K562 (cell line): ENCODE measurements around the gene DUSP28. TPM values are rescaled to one million over a fixed set of nuclear protein-coding genes. Genes with fewer than 3 reads are reported as not detected.

Source experiments
- DPF2 ChIP-seq: fragments of 450-650 bp; IDR thresholded peaks from 2 replicates; pipeline ENCODE4 v1.6.1; 2016
- HES1 ChIP-seq: fragments of 450-650 bp; IDR thresholded peaks from 2 replicates; pipeline ENCODE4 v1.6.1; 2016; ENCODE audit warnings: low read depth, mild to moderate bottlenecking, moderate library complexity
- POLR2AphosphoS2 ChIP-seq: IDR thresholded peaks from 2 replicates; pipeline ENCODE4 v1.6.1; 2012; ENCODE audit warnings: low read length, improper control_type of control experiment
- RCOR1 ChIP-seq, 2 experiments: IDR thresholded peaks; 2 replicates each; pipeline ENCODE4 v1.6.1; 2012; ENCODE audit warnings: low read depth in 2 of 2, low read length in 2 of 2, borderline replicate concordance in 1 of 2, improper control_type of control experiment in 1 of 2
- SAFB2 ChIP-seq: fragments of 200-400 bp; formaldehyde crosslinking; IDR thresholded peaks from 2 replicates; pipeline ENCODE4 v1.6.1; 2018; ENCODE audit warnings: borderline replicate concordance, low read length, low read depth, moderate library complexity; ENCODE audit not compliant: severe bottlenecking
- TEAD1 ChIP-seq, 2 experiments: fragments of 450-650 bp in 1 of 2; sonication (generic) in 1 of 2; formaldehyde crosslinking; IDR thresholded peaks; 2 replicates each; pipeline versions ENCODE4 v1.4.0 to v1.8.0; 2020 to 2022; ENCODE audit warnings: mild to moderate bottlenecking in 2 of 2, missing genetic modification reagents in 1 of 2
- ZNF79 ChIP-seq: fragments of 250-450 bp; sonication (Bioruptor Pico); IDR thresholded peaks from 2 replicates; pipeline ENCODE4 v1.4.0; 2020; ENCODE audit warnings: low read depth, mild to moderate bottlenecking, moderate library complexity
- polyA plus RNA-seq, 8 experiments: library from polyadenylated mRNA; depleted of rRNA in 4 of 8; stranded (reverse) in 5 of 8; unstranded in 3 of 8; fragments of >200 nt; fragmentation: Nextera tagmentation in 2 of 8; fragmentation: Illumina TruSeq in 1 of 8; extraction: Ambion mirVana in 2 of 8; extraction: Trizol in 1 of 8; gene quantifications; 2 replicates each; pipeline versions ENCODE4 v1.2.1 to v1.2.3, GENCODE V29; 2011 to 2014; ENCODE audit warnings: inconsistent platforms in 1 of 8, missing spikeins in 1 of 8
- total RNA-seq, 7 experiments: library from RNA; depleted of rRNA in 6 of 7; stranded (reverse); fragments of >200 nt in 6 of 7; fragmentation: Illumina TruSeq in 2 of 7; extraction: Trizol in 2 of 7; gene quantifications; 2 replicates each; pipeline versions ENCODE4 v1.2.1 to v1.2.3, GENCODE V29; 2011 to 2021; ENCODE audit warnings: low replicate concordance in 1 of 7
- TF ChIP-seq, protein P1 (sequence below), 2 experiments: fragments of 450-650 bp; IDR thresholded peaks; 2 replicates each; pipeline ENCODE4 v1.6.1; 2016; ENCODE audit warnings: mild to moderate bottlenecking in 2 of 2, borderline replicate concordance in 1 of 2, low read depth in 1 of 2, moderate library complexity in 1 of 2
- TF ChIP-seq, protein P2 (sequence below): fragments of 450-650 bp; IDR thresholded peaks from 2 replicates; pipeline ENCODE4 v1.6.1; 2016; ENCODE audit warnings: low read depth

DUSP28 gene
- total and polyA plus RNA-seq, 9 of the 15 experiments (the other 6 are each of a cell fraction or from before 2014, with no cell fraction given): 2.8 to 8.1 (median 4.2) TPM

DNA sequence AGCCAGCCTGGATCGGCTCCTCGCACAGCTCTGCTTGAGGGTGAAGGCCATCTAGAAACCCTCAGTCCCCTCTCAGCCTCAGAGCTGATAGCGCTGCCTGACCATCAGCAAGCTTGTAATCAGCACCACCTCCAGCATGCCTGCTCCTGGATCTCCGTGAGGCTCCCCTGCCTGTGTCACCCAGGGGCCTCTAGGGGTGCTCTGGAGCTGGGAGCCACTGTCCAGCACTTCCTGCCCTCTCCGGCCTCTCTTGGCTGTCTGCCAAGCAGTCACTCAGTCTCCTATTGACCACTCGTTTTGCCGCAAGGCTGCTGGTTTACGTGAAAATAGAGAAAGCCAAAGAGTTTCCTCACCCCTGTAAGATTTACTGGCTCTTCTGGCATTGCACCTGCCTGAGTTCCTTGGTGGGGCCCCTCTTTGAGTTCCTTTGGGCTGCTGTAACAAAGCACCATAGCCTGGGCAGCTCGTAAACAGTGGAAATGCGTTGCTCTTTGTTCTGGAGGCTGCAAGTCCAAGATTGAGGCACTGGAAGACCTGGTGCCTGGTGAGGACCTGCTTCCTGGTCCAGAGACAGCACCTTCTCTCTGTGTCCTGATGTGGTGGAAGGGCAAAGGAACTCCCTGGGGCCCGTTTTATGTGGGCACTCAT, 44.3 kb downstream of the DUSP28 start (continued):
- TF ChIP-seq DPF2 (0 out of 2 replicates have a peak, but pooled peaks have one; percentile 39), TEAD1 (CRISPR knock-in tag; IDR thresholded peaks at IDR 0.05) (no peak), RCOR1 (IDR thresholded peaks at IDR 0.05; ENCODE audit: borderline replicate concordance in 1 of 2, low read depth in 2 of 2, low read length in 2 of 2) (peak in 1 of 2 experiments; percentile 65; a peak in 2 of 4 replicates), POLR2AphosphoS2 (no peak), HES1 (no peak), ZNF79 (CRISPR knock-in tag) (no peak), SAFB2 (no peak)
- TF ChIP-seq, protein P1, sequence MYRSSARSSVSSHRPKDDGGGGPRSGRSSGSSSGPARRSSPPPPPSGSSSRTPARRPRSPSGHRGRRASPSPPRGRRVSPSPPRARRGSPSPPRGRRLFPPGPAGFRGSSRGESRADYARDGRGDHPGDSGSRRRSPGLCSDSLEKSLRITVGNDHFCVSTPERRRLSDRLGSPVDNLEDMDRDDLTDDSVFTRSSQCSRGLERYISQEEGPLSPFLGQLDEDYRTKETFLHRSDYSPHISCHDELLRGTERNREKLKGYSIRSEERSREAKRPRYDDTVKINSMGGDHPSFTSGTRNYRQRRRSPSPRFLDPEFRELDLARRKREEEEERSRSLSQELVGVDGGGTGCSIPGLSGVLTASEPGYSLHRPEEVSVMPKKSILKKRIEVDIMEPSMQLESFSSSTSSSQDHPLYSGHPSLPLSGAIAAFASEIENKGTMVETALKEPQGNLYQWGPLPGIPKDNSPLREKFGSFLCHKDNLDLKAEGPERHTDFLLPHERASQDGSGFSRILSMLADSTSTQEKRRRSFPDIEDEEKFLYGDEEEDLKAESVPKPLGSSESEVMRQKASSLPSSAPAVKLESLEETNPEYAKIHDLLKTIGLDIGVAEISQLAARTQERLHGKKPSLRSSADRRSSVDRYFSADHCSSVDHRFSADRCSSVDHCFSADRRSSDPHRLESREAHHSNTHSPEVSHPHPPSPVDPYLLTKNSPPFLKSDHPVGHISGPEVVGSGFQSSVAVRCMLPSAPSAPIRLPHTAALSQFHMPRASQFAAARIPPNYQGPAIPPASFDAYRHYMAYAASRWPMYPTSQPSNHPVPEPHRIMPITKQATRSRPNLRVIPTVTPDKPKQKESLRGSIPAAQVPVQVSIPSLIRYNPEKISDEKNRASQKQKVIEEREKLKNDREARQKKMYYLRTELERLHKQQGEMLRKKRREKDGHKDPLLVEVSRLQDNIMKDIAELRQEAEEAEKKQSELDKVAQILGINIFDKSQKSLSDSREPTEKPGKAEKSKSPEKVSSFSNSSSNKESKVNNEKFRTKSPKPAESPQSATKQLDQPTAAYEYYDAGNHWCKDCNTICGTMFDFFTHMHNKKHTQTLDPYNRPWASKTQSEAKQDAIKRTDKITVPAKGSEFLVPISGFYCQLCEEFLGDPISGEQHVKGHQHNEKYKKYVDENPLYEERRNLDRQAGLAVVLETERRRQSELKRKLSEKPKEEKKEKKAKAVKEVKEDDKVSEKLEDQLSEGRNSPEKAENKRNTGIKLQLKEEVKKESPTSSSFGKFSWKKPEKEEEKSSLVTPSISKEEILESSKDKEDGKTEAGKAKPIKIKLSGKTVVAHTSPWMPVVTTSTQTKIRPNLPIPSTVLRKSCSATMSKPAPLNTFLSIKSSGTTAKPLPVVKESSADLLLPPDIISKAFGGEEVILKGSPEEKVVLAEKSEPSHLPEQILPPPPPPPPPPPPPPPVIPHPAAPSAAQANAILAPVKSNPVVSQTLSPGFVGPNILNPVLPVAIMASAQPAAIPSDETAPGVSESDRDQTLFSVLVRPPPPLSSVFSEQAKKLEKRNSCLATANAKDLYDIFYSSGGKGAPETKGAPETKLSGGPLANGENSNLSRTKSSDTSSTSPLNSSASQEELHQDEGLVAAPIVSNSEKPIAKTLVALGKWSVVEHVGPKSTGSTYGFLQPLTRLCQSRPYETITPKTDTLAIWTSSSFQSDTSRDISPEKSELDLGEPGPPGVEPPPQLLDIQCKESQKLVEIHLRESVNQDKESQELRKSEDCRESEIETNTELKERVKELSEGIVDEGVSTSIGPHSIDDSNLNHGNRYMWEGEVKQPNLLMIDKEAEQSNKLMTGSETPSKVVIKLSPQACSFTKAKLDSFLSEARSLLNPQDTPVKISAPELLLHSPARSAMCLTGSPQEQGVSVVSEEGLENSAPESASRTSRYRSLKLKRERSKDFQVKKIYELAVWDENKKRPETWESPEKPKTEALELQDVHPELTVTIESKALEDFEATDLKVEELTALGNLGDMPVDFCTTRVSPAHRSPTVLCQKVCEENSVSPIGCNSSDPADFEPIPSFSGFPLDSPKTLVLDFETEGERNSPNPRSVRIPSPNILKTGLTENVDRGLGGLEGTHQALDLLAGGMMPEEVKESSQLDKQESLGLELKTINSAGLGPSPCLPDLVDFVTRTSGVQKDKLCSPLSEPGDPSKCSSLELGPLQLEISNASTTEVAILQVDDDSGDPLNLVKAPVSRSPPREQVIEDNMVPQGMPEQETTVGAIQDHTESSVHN (IDR thresholded peaks at IDR 0.05; ENCODE audit: borderline replicate concordance in 1 of 2, low read depth in 1 of 2): no peak
- TF ChIP-seq, protein P2, sequence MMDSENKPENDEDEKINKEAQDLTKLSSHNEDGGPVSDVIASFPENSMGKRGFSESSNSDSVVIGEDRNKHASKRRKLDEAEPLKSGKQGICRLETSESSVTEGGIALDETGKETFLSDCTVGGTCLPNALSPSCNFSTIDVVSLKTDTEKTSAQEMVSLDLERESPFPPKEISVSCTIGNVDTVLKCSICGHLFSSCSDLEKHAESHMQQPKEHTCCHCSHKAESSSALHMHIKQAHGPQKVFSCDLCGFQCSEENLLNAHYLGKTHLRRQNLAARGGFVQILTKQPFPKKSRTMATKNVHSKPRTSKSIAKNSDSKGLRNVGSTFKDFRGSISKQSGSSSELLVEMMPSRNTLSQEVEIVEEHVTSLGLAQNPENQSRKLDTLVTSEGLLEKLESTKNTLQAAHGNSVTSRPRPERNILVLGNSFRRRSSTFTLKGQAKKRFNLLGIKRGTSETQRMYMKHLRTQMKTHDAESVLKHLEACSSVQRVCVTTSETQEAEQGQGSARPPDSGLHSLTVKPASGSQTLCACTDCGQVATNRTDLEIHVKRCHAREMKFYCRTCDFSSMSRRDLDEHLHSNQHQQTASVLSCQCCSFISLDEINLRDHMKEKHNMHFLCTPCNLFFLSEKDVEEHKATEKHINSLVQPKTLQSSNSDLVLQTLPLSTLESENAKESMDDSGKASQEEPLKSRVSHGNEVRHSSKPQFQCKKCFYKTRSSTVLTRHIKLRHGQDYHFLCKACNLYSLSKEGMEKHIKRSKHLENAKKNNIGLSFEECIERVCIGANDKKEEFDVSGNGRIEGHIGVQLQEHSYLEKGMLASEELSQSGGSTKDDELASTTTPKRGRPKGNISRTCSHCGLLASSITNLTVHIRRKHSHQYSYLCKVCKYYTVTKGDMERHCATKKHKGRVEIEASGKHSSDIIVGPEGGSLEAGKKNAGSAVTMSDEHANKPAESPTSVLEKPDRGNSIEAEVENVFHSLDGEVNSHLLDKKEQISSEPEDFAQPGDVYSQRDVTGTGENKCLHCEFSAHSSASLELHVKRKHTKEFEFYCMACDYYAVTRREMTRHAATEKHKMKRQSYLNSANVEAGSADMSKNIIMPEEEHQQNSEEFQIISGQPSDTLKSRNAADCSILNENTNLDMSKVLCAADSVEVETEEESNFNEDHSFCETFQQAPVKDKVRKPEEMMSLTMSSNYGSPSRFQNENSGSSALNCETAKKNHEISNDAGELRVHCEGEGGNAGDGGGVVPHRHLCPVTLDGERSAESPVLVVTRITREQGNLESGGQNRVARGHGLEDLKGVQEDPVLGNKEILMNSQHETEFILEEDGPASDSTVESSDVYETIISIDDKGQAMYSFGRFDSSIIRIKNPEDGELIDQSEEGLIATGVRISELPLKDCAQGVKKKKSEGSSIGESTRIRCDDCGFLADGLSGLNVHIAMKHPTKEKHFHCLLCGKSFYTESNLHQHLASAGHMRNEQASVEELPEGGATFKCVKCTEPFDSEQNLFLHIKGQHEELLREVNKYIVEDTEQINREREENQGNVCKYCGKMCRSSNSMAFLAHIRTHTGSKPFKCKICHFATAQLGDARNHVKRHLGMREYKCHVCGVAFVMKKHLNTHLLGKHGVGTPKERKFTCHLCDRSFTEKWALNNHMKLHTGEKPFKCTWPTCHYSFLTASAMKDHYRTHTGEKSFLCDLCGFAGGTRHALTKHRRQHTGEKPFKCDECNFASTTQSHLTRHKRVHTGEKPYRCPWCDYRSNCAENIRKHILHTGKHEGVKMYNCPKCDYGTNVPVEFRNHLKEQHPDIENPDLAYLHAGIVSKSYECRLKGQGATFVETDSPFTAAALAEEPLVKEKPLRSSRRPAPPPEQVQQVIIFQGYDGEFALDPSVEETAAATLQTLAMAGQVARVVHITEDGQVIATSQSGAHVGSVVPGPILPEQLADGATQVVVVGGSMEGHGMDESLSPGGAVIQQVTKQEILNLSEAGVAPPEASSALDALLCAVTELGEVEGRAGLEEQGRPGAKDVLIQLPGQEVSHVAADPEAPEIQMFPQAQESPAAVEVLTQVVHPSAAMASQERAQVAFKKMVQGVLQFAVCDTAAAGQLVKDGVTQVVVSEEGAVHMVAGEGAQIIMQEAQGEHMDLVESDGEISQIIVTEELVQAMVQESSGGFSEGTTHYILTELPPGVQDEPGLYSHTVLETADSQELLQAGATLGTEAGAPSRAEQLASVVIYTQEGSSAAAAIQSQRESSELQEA: no peak
